Spleen (tissue), 11 donors: Measurements from ENCODE around the gene IPO9. TPM values are rescaled to one million over a fixed set of nuclear protein-coding genes. Genes with fewer than 3 reads are reported as not detected.

Experiments used
- DNase-seq: peaks from one replicate; pipeline ENCODE4 v3.0.0-alpha.2; 2020
- H3K27ac ChIP-seq, 8 donors: fragments of 200-600 bp; sonication (generic) in 7 of 8; 1 replicate in 4 of 8; 2 replicates in 4 of 8; pipeline versions ENCODE4 v1.5.0 to v1.8.0; 2016 to 2021; ENCODE audit warnings: inconsistent platforms in 4 of 8, mild to moderate bottlenecking in 4 of 8, moderate library complexity in 1 of 8
- H3K27me3 ChIP-seq, 7 donors: fragments of 200-600 bp; sonication (generic) in 6 of 7; replicated peaks in 1 of 7; 1 replicate in 4 of 7; 2 replicates in 3 of 7; pipeline versions ENCODE4 v1.5.0 to v1.8.0; 2016 to 2021; ENCODE audit warnings: inconsistent platforms in 3 of 7, mild to moderate bottlenecking in 1 of 7
- H3K36me3 ChIP-seq, 6 donors: fragments of 200-600 bp; sonication (generic) in 5 of 6; 1 replicate in 4 of 6; 2 replicates in 2 of 6; pipeline versions ENCODE4 v1.5.0 to v1.8.0; 2016 to 2021; ENCODE audit warnings: inconsistent platforms in 2 of 6
- H3K4me1 ChIP-seq, 6 donors: fragments of 200-600 bp; sonication (generic) in 5 of 6; 1 replicate in 3 of 6; 2 replicates in 3 of 6; pipeline versions ENCODE4 v1.5.0 to v1.8.0; 2016 to 2021; ENCODE audit warnings: inconsistent platforms in 3 of 6
- H3K4me3 ChIP-seq, 8 donors: fragments of 200-600 bp; sonication (generic) in 7 of 8; 1 replicate in 4 of 8; 2 replicates in 4 of 8; pipeline versions ENCODE4 v1.5.0 to v1.8.0; 2016 to 2021; ENCODE audit warnings: inconsistent platforms in 4 of 8, mild to moderate bottlenecking in 4 of 8, moderate library complexity in 2 of 8
- H3K9me3 ChIP-seq, 8 donors: fragments of 200-600 bp; sonication (generic) in 7 of 8; 1 replicate in 4 of 8; 2 replicates in 4 of 8; pipeline versions ENCODE4 v1.5.0 to v1.8.0; 2016 to 2021; ENCODE audit warnings: inconsistent platforms in 4 of 8
- POLR2A ChIP-seq, 3 donors: fragments of 450-650 bp; IDR thresholded peaks; one replicate each; pipeline ENCODE4 v1.5.1; 2017; ENCODE audit warnings: antibody characterized with exemption in 3 of 3, mild to moderate bottlenecking in 1 of 3
- POLR2AphosphoS5 ChIP-seq, 3 donors: sonication (generic); formaldehyde crosslinking; IDR thresholded peaks; one replicate each; pipeline ENCODE4 v1.5.1; 2017; ENCODE audit warnings: antibody characterized with exemption in 3 of 3
- WGBS, 5 donors: extraction: QIAGEN DNeasy Blood & Tissue Kit in 3 of 5; methylation state at CpG; one replicate each; pipeline versions ENCODE4 v1.1.5 to v1.1.7; 2013 to 2018; 5-methylcytosine and 5-hydroxymethylcytosine counted together
- intact Hi-C: fragments of 100-400 bp; cut with DNase I; formaldehyde crosslinking; loops from one replicate; pipeline ENCODE4 v1.15.0; 2023; ENCODE audit warnings: low total_unique reads
- polyA plus RNA-seq, 3 donors: library from polyadenylated mRNA; stranded (reverse); fragments of 200-250 nt; gene quantifications; one replicate each; pipeline ENCODE4 v1.2.1, GENCODE V29; 2013
- total RNA-seq, 7 donors: library from RNA; depleted of rRNA in 3 of 7; stranded (reverse); fragments of >200 nt in 3 of 7; fragmentation: NEBNext Ultra II Directional in 4 of 7; extraction: Animal tissue kit (Norgen Biotek cat#: 25700) in 4 of 7; gene quantifications; one replicate each; pipeline versions ENCODE4 v1.1.0 to v1.2.1, GENCODE V29; 2016 to 2021
- TF ChIP-seq, protein P1 (sequence below), 11 experiments: fragments of 200-600 bp in 7 of 11; fragments of 450-650 bp in 4 of 11; sonication (generic) in 4 of 11; IDR thresholded peaks in 8 of 11; conservative IDR thresholded peaks in 3 of 11; 1 replicate in 7 of 11; 2 replicates in 4 of 11; pipeline versions ENCODE4 v1.4.0 to v1.8.0; 2016 to 2021; ENCODE audit warnings: antibody characterized with exemption in 11 of 11, inconsistent platforms in 4 of 11, mild to moderate bottlenecking in 1 of 11
- donor health status: healthy with polysubstance abuse.
- donor health status: DM: no; HTN: no; CAD: no; lungs with moderate emphysema.
- donor health status: DM: no; HTN: no; CAD: no.
- donor health status: Bipolar disorder and iron deficiency.
- donor health status: healthy.
- donor health status: DM: no; HTN: no; CAD: no.
- donor health status: DM: yes; HTN: yes; CAD: no.

IPO9 gene
- total and polyA plus RNA-seq, 10 donors = 13.8 to 35.7 (median 27.1) TPM

DNA sequence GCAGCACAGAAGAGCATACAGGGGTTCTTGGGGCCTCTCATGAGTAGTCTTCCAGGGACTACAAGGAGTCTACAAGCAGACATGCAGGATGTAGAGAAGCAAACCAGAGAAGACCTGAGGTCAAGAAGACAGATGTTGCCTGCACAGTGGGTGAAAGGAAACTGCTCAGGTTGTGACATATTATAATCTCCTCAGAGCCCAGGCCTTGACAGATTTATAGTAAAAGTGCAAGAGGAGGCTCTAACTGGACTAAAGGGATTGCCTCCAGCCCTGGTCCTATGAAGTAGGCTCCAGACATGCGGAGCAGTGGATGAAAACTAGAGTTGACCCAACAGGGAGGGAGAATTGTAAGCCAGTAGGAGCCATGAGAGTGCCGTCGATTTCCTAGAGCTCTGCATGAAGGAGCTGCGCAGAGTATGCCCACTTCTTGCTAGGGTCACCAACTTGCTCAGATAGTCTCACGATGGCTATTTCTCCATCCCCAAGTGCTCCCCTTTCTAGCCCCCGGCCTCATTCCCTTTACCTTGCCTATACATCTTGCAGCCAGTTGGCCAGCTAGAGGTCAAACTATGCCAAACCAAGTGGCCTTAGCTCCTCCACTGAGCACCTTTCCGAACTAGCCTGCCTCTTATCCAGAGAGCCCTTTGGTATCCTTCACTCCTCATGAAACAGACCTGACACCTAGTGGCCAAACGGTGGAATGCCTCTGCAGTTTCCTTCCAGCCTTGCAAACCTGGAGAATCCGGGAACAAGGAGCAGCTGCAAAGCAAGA lies 36.2 kb upstream of the IPO9 start:
- intact Hi-C loops = loop anchor here (2.0 to 5.0 kb wide), 2 partner anchors 84 to 235 kb away; no protein-coding TSS in a partner anchor
- WGBS, 5 donors = 58 to 64% (median 59%) methylated on average over 9 of the region's 9 CpGs
- no peaks in the 10 kb centered on the region for H3K9me3 ChIP-seq
- no peak for DNase-seq
- no peak overlapping the region for H3K4me3 ChIP-seq
- TF ChIP-seq, protein P1, sequence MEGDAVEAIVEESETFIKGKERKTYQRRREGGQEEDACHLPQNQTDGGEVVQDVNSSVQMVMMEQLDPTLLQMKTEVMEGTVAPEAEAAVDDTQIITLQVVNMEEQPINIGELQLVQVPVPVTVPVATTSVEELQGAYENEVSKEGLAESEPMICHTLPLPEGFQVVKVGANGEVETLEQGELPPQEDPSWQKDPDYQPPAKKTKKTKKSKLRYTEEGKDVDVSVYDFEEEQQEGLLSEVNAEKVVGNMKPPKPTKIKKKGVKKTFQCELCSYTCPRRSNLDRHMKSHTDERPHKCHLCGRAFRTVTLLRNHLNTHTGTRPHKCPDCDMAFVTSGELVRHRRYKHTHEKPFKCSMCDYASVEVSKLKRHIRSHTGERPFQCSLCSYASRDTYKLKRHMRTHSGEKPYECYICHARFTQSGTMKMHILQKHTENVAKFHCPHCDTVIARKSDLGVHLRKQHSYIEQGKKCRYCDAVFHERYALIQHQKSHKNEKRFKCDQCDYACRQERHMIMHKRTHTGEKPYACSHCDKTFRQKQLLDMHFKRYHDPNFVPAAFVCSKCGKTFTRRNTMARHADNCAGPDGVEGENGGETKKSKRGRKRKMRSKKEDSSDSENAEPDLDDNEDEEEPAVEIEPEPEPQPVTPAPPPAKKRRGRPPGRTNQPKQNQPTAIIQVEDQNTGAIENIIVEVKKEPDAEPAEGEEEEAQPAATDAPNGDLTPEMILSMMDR (IDR thresholded peaks at IDR 0.05 in 8 of 11, conservative IDR thresholded peaks at IDR 0.05 in 3 of 11) = peak; percentile 83 to 95 (median 92)
- peak in 1 of 3 donors; percentile 21 for TF ChIP-seq POLR2AphosphoS5 (IDR thresholded peaks at IDR 0.05)
- no peak for TF ChIP-seq POLR2A (IDR thresholded peaks at IDR 0.05)
- H3K27me3 ChIP-seq = no peaks in the 10 kb centered on the region
- H3K36me3 ChIP-seq = peaks cover 0 to 62% (median 3%) of the 10 kb centered on the region in 6 donors
- H3K27ac ChIP-seq = peak overlapping the region in 4 of 8 donors; percentile 33 to 52 (median 50)
- H3K4me1 ChIP-seq = peaks cover 0 to 33% (median 24%) of the 10 kb centered on the region in 6 donors

DNA sequence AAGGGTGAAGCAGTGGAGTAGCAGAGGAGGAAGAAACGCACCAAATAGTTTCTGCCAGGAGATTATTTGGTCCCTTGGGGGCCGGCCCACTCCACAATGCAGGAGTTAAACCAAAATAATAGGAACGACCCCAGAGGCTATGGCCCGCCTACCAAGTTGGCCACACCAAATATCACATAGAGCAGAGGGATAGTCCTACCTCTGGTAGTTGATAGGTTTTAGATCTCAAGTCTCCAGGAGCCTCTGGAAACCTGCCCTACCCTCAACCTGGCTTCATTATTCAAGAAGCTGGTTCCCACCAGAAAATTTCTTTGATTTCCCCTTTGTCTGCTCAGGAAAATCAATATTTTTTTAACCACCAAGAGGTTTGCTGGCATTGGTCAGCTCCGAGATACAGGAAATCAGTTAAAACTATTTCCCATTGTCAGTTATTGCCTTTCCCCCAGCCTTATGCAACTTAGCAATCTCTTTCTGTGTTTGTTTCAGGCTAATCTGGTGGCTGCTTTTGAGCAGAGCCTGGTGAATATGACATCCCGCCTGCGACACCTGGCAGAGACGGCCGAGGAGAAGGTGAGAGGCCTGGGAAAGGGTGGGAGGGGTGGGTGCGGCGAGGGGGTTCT lies 35.5 kb upstream of the IPO9 start:
- no peaks in the 10 kb centered on the region for H3K9me3 ChIP-seq
- H3K4me3 ChIP-seq = no peak overlapping the region
- no peak for DNase-seq
- no peaks in the 10 kb centered on the region for H3K27me3 ChIP-seq
- WGBS, 5 donors = 69 to 77% (median 74%) methylated on average over 11 of the region's 11 CpGs
- peaks cover 0 to 33% (median 24%) of the 10 kb centered on the region in 6 donors for H3K4me1 ChIP-seq
- no peak overlapping the region for H3K27ac ChIP-seq
- TF ChIP-seq, protein P1 (IDR thresholded peaks at IDR 0.05 in 8 of 11, conservative IDR thresholded peaks at IDR 0.05 in 3 of 11) = peak in 4 of 11 experiments; percentile 26 to 57 (median 41)
- TF ChIP-seq POLR2AphosphoS5 (IDR thresholded peaks at IDR 0.05) = no peak
- H3K36me3 ChIP-seq = peaks cover 0 to 55% (median 2%) of the 10 kb centered on the region in 6 donors
- intact Hi-C loops = loop anchor here (2.0 to 5.0 kb wide), 2 partner anchors 85 to 236 kb away; no protein-coding TSS in a partner anchor

DNA sequence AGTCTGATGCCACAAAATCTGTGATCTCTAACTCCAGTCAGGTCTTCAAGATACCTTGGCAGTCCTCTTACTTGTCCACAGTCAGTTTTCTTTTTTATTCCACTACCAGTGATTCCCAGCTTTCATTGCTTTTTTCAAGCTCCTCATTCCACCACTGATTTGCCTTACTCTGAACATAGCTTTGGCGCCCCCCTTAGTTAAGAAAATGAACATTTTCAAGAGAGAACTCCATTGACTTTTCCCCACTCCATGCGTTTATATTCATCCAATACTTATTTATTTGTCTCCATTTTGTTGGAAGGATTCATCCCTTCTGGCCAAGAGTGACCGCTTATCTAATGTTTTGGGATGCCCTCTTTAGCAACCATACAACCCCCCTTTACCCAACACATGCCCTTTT lies 33.9 kb upstream of the IPO9 start:
- H3K27me3 ChIP-seq = no peaks in the 10 kb centered on the region
- peaks cover 0 to 45% (median 0%) of the 10 kb centered on the region in 6 donors for H3K36me3 ChIP-seq
- 69 to 84% (median 80%) methylated on average over 3 of the region's 3 CpGs for WGBS, 5 donors
- H3K9me3 ChIP-seq = no peaks in the 10 kb centered on the region
- no peak overlapping the region for H3K4me3 ChIP-seq
- intact Hi-C loops = no loop called here
- no peak overlapping the region for H3K27ac ChIP-seq
- TF ChIP-seq POLR2A (IDR thresholded peaks at IDR 0.05) = no peak
- TF ChIP-seq, protein P1 (IDR thresholded peaks at IDR 0.05 in 8 of 11, conservative IDR thresholded peaks at IDR 0.05 in 3 of 11) = peak in 1 of 11 experiments; percentile 19
- DNase-seq = no peak
- peaks cover 0 to 31% (median 24%) of the 10 kb centered on the region in 6 donors for H3K4me1 ChIP-seq

DNA sequence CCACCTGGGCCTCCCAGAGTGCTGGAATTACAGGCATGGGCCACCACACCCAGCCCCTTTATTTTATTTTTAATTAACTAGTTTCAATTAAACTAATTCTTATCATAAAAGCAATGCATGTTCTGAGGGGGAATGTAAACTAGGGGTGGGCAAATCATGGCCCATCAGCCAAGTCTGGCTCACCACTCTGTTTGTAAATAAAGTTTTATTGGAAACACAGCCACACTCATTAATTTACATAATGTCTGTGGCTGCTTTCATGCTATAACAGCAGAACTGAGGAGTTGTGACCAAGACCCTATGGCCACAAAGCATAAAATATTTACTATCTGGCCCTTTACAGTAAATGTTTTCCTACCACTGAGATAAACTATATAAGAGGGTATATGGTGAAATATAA lies 28.7 kb upstream of the IPO9 start:
- peaks cover 0 to 46% (median 0%) of the 10 kb centered on the region in 6 donors for H3K36me3 ChIP-seq
- H3K4me3 ChIP-seq = no peak overlapping the region
- no peak for TF ChIP-seq POLR2A (IDR thresholded peaks at IDR 0.05)
- no peak for TF ChIP-seq POLR2AphosphoS5 (IDR thresholded peaks at IDR 0.05)
- TF ChIP-seq, protein P1 (IDR thresholded peaks at IDR 0.05 in 8 of 11, conservative IDR thresholded peaks at IDR 0.05 in 3 of 11) = no peak
- no peaks in the 10 kb centered on the region for H3K4me1 ChIP-seq
- H3K27ac ChIP-seq = no peak overlapping the region
- H3K9me3 ChIP-seq = no peaks in the 10 kb centered on the region
- DNase-seq = no peak
- no peaks in the 10 kb centered on the region for H3K27me3 ChIP-seq
- intact Hi-C loops = no loop called here
